ENCODE measurements around the gene DNAI2. TPM values are rescaled to one million over a fixed set of nuclear protein-coding genes. Genes with fewer than 3 reads are reported as not detected.

The DNAI2 gene
- polyA plus RNA-seq, 2 of the 4 experiments (the other 2 are of a cell fraction): not detected

- TF ChIP-seq E2F6 (IDR thresholded peaks at IDR 0.05; ENCODE audit: borderline replicate concordance, low read depth) (no peak), ATOH8 (CRISPR knock-in tag; IDR thresholded peaks at IDR 0.05; ENCODE audit: low read depth) (no peak), ZSCAN20 (CRISPR knock-in tag; IDR thresholded peaks at IDR 0.05) (no peak), FOSB (CRISPR knock-in tag; IDR thresholded peaks at IDR 0.05) (no peak), KDM1A (IDR thresholded peaks at IDR 0.05; ENCODE audit: low read depth) (no peak), SREBF2 (IDR thresholded peaks at IDR 0.05) (no peak), HDAC2 (IDR thresholded peaks at IDR 0.05) (no peak), ELK1 (IDR thresholded peaks at IDR 0.05; ENCODE audit: low read depth, low read length) (no peak), NFE2L2 (conservative IDR thresholded peaks at IDR 0.05; ENCODE audit: low read length) (no peak), ZNF302 (CRISPR knock-in tag; IDR thresholded peaks at IDR 0.05) (no peak), CBX8 (IDR thresholded peaks at IDR 0.05) (no peak), EHMT2 (IDR thresholded peaks at IDR 0.05; ENCODE audit: low read depth) (no peak)
- no peak for DNase-seq (ENCODE audit: low read depth in 1 of 2, low spot score in 1 of 2)
- no peak overlapping the region for H3K4me3 ChIP-seq
- 0 out of 3 replicates have a peak, but pooled peaks cover 6% of the 10 kb centered on the region for H3K4me1 ChIP-seq
- 66% methylated on average over 10 of the region's 10 CpGs for WGBS (ENCODE audit: missing lambda C conversion rate)
- H3K27ac ChIP-seq: no peak overlapping the region
- ChIA-PET POLR2A (no interaction called here), CTCF (interaction anchor here (0.5 to 2.5 kb wide), 5 partner anchors 10 to 925 kb away, joined by 3 to 11 read pairs (median 3); no protein-coding TSS in a partner anchor)
- no peak for FAIRE-seq
- H3K9me3 ChIP-seq: no peaks in the 10 kb centered on the region
- ATAC-seq: no peak
- H3K4me2 ChIP-seq: no peak overlapping the region
Measured at GRCh38 chr17:74227271-74228080, 46.6 kb upstream of the DNAI2 start.

GRCh38 chr17:74228306-74228978 is 45.6 kb upstream of the DNAI2 start:
- H3K9me3 ChIP-seq: no peaks in the 10 kb centered on the region
- WGBS (ENCODE audit: missing lambda C conversion rate): 33% methylated on average over 5 of the region's 5 CpGs
- no peak overlapping the region for H3K4me3 ChIP-seq
- H3K4me1 ChIP-seq: 0 out of 3 replicates have a peak, but pooled peaks cover 6% of the 10 kb centered on the region
- ChIA-PET CTCF (interaction anchor here (1.2 to 1.4 kb wide), 3 partner anchors 16 to 73 kb away, joined by 3 to 4 read pairs (median 3); no protein-coding TSS in a partner anchor), POLR2A (no interaction called here)
- H3K4me2 ChIP-seq: peak overlapping the region; percentile 26; the same call in 1 of the 3 replicates
- no peak for DNase-seq (ENCODE audit: low read depth in 1 of 2, low spot score in 1 of 2)
- TF ChIP-seq BHLHE40 (IDR thresholded peaks at IDR 0.05; ENCODE audit: low read depth, low read length) (no peak), CBX2 (IDR thresholded peaks at IDR 0.05; ENCODE audit: borderline replicate concordance, low read depth) (no peak), CTCF (IDR thresholded peaks at IDR 0.05) (no peak), ZNF302 (CRISPR knock-in tag; IDR thresholded peaks at IDR 0.05) (no peak), JUN (IDR thresholded peaks at IDR 0.05) (no peak), MYC (IDR thresholded peaks at IDR 0.05; ENCODE audit: borderline replicate concordance, low read length) (no peak), FOSL2 (IDR thresholded peaks at IDR 0.05) (no peak), FOSL2 (CRISPR knock-in tag; IDR thresholded peaks at IDR 0.05) (no peak), CEBPB (IDR thresholded peaks at IDR 0.05) (no peak), ZSCAN20 (CRISPR knock-in tag; IDR thresholded peaks at IDR 0.05) (no peak), USF2 (IDR thresholded peaks at IDR 0.05) (no peak), NFE2L2 (conservative IDR thresholded peaks at IDR 0.05; ENCODE audit: low read length) (no peak), CHD2 (IDR thresholded peaks at IDR 0.05; ENCODE audit: low read length, partially characterized antibody) (no peak), ESRRA (IDR thresholded peaks at IDR 0.05; ENCODE audit: borderline replicate concordance, low read length) (no peak)
- H3K27ac ChIP-seq: no peak overlapping the region
- no peak for FAIRE-seq
- ATAC-seq: no peak
